ENCODE results near the gene MAPKAP1.
"Not testable (repeated sequence)": the region's sequence is repeated elsewhere in the genome, so short reads cannot be mapped to it uniquely, and the experiment has no call there.

The MAPKAP1 gene

DNA sequence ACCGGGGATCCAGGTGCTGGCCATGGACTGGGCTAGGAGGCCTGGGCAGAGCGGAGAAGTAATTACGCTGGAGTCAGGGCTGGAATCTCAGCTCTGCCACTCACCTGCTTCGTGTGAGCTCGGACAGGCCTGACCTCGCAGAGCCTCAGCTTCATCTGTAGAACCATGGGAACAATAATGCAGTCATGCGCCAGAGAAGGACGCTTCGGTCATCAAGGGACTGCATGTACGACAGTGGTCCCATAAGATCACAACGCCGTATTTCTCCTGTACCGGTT lies 300.3 kb downstream of the MAPKAP1 start:
- no peak for TF ChIP-seq ZFX (IDR thresholded peaks at IDR 0.05)
- TF ChIP-seq, protein P1, sequence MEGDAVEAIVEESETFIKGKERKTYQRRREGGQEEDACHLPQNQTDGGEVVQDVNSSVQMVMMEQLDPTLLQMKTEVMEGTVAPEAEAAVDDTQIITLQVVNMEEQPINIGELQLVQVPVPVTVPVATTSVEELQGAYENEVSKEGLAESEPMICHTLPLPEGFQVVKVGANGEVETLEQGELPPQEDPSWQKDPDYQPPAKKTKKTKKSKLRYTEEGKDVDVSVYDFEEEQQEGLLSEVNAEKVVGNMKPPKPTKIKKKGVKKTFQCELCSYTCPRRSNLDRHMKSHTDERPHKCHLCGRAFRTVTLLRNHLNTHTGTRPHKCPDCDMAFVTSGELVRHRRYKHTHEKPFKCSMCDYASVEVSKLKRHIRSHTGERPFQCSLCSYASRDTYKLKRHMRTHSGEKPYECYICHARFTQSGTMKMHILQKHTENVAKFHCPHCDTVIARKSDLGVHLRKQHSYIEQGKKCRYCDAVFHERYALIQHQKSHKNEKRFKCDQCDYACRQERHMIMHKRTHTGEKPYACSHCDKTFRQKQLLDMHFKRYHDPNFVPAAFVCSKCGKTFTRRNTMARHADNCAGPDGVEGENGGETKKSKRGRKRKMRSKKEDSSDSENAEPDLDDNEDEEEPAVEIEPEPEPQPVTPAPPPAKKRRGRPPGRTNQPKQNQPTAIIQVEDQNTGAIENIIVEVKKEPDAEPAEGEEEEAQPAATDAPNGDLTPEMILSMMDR (conservative IDR thresholded peaks at IDR 0.05) = no peak
- no peak overlapping the region for H3K27ac ChIP-seq

DNA sequence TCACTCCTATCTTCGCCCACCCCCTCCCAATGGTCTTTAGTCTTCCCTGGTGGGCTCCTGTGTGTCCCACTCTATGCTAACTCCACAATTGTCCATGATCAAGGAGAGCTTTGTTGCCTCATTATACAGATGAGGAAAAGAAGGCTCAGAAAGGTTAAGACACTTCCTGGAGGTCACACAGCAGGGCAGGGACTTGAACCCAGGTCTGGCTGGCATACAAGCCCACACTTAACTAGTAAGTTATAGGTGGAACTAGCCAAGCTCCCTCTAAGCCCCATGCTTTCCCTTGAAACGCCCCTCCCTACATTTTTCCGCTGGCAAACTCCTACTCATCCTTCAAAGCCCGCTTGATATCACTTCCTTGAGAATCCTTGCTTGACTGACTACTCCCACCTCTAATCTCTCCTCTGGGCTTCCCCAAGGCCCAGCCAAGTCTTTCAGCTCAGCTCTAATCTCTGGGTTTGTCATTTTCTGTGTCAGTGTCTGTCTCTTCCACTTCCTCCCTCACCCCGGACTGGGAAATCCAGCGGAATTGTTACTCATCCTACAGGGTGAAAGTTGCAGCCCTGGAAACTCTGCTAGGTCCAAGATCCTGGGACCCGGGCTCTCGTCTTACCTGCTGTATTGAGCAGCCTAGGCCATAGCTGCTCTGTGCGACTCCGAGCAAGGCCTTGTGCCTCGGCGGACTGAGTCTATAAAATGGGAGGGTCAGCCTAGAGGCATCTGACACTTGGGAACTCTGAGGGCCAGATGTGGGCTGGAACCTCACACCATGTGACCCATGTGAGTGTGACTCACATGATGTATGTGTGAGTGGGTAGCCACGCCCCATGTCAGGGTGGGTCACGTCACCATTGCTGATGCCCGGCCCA lies 300.8 kb downstream of the MAPKAP1 start:
- no peak for TF ChIP-seq ZFX (IDR thresholded peaks at IDR 0.05)
- TF ChIP-seq, protein P1 (conservative IDR thresholded peaks at IDR 0.05) = no peak
- no peak overlapping the region for H3K27ac ChIP-seq

DNA sequence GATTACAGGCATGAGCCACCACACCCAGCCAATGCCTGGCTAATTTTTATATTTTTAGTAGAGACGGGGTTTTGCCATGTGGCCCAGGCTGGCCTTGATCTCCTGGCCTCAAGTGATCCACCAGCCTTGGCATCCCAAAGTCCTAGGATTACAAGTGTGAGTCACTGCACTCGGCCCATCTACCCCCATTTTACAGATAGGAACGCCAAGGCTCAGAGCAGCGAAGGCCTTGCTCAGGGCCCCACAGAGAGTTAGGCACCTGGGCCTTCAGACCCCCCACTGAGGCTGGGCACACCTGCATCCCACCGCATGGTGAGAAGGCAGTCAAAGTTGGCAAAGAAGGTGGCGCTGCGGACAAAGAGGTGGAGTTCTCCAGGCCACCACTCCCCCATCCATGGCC lies 302.3 kb downstream of the MAPKAP1 start:
- TF ChIP-seq, protein P1 (conservative IDR thresholded peaks at IDR 0.05) = no peak
- no peak for TF ChIP-seq ZFX (IDR thresholded peaks at IDR 0.05)
- H3K27ac ChIP-seq = no peak overlapping the region

DNA sequence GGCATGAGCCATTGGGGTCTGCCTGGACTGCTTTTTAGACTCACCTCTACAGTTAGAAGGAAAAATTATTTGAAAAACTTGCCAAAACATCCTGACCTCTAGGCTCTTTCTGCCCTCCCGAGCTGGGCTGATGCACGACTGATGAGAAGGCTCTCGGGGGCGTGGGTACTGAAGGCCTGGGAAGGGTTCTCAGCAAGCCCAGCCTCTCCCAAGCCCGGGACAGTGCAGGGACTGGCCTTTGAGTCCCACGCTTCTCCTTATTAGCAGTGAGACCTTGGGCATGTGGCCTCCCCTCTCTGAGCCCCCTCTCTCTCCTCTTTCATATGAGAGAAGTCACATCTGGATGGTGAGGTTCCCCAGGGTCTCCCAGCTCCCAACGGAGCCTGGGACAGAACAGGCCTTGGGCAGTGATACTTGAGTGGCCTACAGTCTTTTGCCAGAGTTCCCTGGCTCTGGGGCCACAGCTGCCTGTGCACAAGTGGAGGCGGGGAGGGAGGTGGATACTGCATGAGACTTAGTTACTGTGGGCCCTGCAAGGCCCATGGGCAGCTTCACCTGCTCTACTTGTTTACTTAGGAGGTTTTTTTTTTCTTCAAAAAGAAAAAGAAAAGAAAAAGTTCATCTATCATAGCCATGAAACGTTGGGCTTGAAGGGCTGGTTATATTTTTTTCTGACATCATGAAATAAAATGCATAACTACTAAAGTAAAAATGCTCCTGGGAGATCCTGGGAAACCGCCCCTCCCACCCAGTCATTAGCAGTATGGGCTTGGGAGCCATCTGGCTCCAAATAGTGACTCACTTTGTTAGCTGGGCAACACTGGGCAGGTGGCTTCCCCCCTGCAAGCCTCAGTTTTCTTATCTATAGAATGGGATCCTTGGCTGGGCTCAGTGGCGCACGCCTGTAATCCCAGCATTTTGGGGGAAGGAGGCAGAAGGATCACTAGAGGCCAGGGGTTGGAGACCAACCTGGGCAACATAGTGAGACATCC lies 306.0 kb downstream of the MAPKAP1 start:
- TF ChIP-seq ZFX (IDR thresholded peaks at IDR 0.05) = no peak
- TF ChIP-seq, protein P1 (conservative IDR thresholded peaks at IDR 0.05) = no peak
- H3K27ac ChIP-seq = no peak overlapping the region

DNA sequence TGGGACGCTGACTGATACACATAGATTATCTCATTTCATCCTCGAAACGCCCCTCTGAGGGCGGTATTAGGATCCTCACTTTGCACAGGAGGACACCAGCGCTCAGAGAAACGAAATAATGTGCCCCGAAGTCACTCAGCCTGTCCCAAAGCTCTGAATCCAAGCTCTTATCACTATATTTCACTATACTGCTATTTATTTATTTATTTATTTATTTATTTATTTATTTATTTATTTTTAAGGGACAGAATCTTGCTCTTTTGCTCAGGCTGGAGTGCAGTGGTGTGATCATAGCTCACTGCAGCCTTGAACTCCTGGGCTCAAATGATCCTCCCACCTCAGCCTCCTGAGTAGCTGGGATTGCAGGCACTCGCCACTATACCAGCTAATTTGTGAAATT lies 306.8 kb downstream of the MAPKAP1 start:
- H3K27ac ChIP-seq = not testable (repeated sequence)

DNA sequence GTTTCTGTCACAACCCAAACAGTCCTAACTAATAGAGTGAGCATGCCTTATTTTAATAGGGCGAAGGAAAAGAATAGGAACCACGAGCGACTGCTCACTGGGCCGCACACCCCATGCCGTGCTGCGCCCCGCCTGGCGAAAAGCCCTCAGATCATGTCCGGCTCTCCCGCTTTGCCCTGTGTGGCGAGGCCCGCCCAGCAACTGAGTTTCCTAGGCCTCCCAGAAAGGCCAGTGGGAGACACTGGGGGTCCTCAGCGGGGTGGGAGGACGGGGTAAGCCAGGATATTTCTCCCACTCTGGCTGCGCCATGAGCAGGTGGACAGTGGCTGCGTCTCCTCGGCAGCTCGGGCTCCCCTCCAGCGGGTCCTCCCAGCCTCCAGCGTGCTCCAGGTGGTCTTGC lies 307.3 kb downstream of the MAPKAP1 start:
- no peak overlapping the region for H3K27ac ChIP-seq
- no peak for TF ChIP-seq ZFX (IDR thresholded peaks at IDR 0.05)
- TF ChIP-seq, protein P1 (conservative IDR thresholded peaks at IDR 0.05) = no peak

DNA sequence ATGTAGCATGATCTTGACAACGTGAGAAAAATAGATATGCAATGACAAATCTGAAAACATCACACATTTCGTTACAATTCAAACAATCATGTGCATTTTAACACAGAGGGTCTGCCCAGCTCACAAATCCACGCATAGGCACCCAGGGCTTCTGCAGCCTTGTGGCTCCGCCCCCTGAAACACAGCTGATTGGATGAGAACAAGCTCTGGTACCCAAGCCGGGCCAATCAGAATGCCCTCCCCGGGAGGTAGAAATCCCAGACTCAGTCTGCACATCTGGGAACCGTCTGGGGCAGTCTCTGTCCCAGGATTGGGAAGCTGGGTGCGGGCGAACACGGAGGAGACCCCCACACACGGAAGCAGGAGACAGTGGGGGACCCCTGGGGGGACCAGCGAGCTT lies 307.8 kb downstream of the MAPKAP1 start:
- TF ChIP-seq ZFX (IDR thresholded peaks at IDR 0.05) = no peak
- TF ChIP-seq, protein P1 (conservative IDR thresholded peaks at IDR 0.05) = no peak
- H3K27ac ChIP-seq = no peak overlapping the region

All from C4-2B (cell line).